SK-N-SH treated with all-trans-retinoic acid at 6 μM for 48 hours (cell line): Measurements from ENCODE around the gene POU3F1.
A peak's percentile ranks its signal among the peaks of the same experiment; 100 is the strongest.

ENCODE experiments used
- ATAC-seq: fragments of 200-7000 bp; cut with Tn5 transposase; 3 replicates; pipeline ENCODE4 v1.9.1; 2020; ENCODE audit warnings: mild to moderate bottlenecking, moderate library complexity
- ARNTL ChIP-seq: fragments of 450-650 bp; formaldehyde crosslinking; IDR thresholded peaks from 2 replicates; pipeline ENCODE4 v1.5.0; 2020; ENCODE audit warnings: low read depth, mild to moderate bottlenecking, moderate library complexity, borderline replicate concordance
- BACH2 ChIP-seq: fragments of 250-450 bp; sonication (Bioruptor Pico); IDR thresholded peaks from 2 replicates; pipeline ENCODE4 v1.9.0; 2021; ENCODE audit warnings: mild to moderate bottlenecking, borderline replicate concordance
- CREB5 ChIP-seq: fragments of 250-450 bp; sonication (Bioruptor Pico); IDR thresholded peaks from 2 replicates; pipeline ENCODE4 v1.5.1; 2020; ENCODE audit warnings: low read depth, mild to moderate bottlenecking, moderate library complexity
- CSDC2 ChIP-seq: fragments of 250-450 bp; sonication (Bioruptor Pico); IDR thresholded peaks from 2 replicates; pipeline ENCODE4 v1.5.0; 2020; ENCODE audit warnings: mild to moderate bottlenecking, moderate library complexity
- CSRNP3 ChIP-seq: fragments of 250-450 bp; sonication (Bioruptor Pico); IDR thresholded peaks from 2 replicates; pipeline ENCODE4 v1.5.1; 2021; ENCODE audit warnings: mild to moderate bottlenecking, moderate library complexity
- ESRRG ChIP-seq: fragments of 250-450 bp; sonication (Bioruptor Pico); IDR thresholded peaks from 2 replicates; pipeline ENCODE4 v1.6.1; 2021; ENCODE audit warnings: mild to moderate bottlenecking
- GLIS3 ChIP-seq: fragments of 250-450 bp; sonication (Bioruptor Pico); IDR thresholded peaks from 2 replicates; pipeline ENCODE4 v1.5.0; 2020; ENCODE audit warnings: mild to moderate bottlenecking, moderate library complexity
- ISL1 ChIP-seq: fragments of 250-450 bp; sonication (Bioruptor Pico); IDR thresholded peaks from 2 replicates; pipeline ENCODE4 v2.1.2; 2022; ENCODE audit warnings: mild to moderate bottlenecking, moderate library complexity
- OSR1 ChIP-seq: fragments of 250-450 bp; sonication (Bioruptor Pico); IDR thresholded peaks from 2 replicates; pipeline ENCODE4 v1.8.0; 2022; ENCODE audit warnings: moderate library complexity, mild to moderate bottlenecking, inconsistent platforms
- PPARA ChIP-seq: fragments of 250-450 bp; sonication (Bioruptor Pico); IDR thresholded peaks from 2 replicates; pipeline ENCODE4 v1.5.0; 2020; ENCODE audit warnings: mild to moderate bottlenecking, borderline replicate concordance
- RARB ChIP-seq: fragments of 250-450 bp; sonication (Bioruptor Pico); IDR thresholded peaks from 2 replicates; pipeline ENCODE4 v1.8.0; 2021; ENCODE audit warnings: mild to moderate bottlenecking, moderate library complexity
- SNAI2 ChIP-seq: fragments of 250-450 bp; sonication (Bioruptor Pico); IDR thresholded peaks from 2 replicates; pipeline ENCODE4 v1.5.0; 2020; ENCODE audit warnings: mild to moderate bottlenecking, moderate library complexity
- TCF4 ChIP-seq: fragments of 250-450 bp; sonication (Bioruptor Pico); IDR thresholded peaks from 2 replicates; pipeline ENCODE4 v1.8.0; 2021; ENCODE audit warnings: mild to moderate bottlenecking, moderate library complexity, borderline replicate concordance
- TOX ChIP-seq: fragments of 250-450 bp; sonication (Bioruptor Pico); IDR thresholded peaks from 2 replicates; pipeline ENCODE4 v1.8.0; 2021; ENCODE audit warnings: mild to moderate bottlenecking, moderate library complexity, borderline replicate concordance
- TSHZ2 ChIP-seq: fragments of 250-450 bp; sonication (Bioruptor Pico); IDR thresholded peaks from 2 replicates; pipeline ENCODE4 v1.5.0; 2020; ENCODE audit warnings: mild to moderate bottlenecking, moderate library complexity
- ZC3H10 ChIP-seq: fragments of 250-450 bp; sonication (Bioruptor Pico); IDR thresholded peaks from 2 replicates; pipeline ENCODE4 v1.5.1; 2021; ENCODE audit warnings: mild to moderate bottlenecking, moderate library complexity
- ZFP3 ChIP-seq: fragments of 250-450 bp; sonication (Bioruptor Pico); IDR thresholded peaks from 2 replicates; pipeline ENCODE4 v1.5.0; 2020; ENCODE audit warnings: mild to moderate bottlenecking, moderate library complexity
- ZFP30 ChIP-seq: fragments of 450-650 bp; formaldehyde crosslinking; IDR thresholded peaks from 2 replicates; pipeline ENCODE4 v1.5.0; 2022; ENCODE audit warnings: mild to moderate bottlenecking, moderate library complexity
- ZNF565 ChIP-seq: fragments of 450-650 bp; formaldehyde crosslinking; conservative IDR thresholded peaks from 2 replicates; pipeline ENCODE4 v1.5.0; 2020; ENCODE audit warnings: low read depth, mild to moderate bottlenecking, moderate library complexity
- ZNF70 ChIP-seq: fragments of 450-650 bp; formaldehyde crosslinking; IDR thresholded peaks from 2 replicates; pipeline ENCODE4 v1.5.0; 2020; ENCODE audit warnings: mild to moderate bottlenecking, moderate library complexity

Gene POU3F1

GRCh38 chr1:38068980-38069340, 22.4 kb upstream of the POU3F1 start:
- no peak for ATAC-seq
- no peak for TF ChIP-seq TCF4
- TF ChIP-seq BACH2 (CRISPR knock-in tag): no peak
- no peak for TF ChIP-seq ZFP30 (CRISPR knock-in tag)
- TF ChIP-seq ZC3H10 (CRISPR knock-in tag): no peak
- no peak for TF ChIP-seq ESRRG (CRISPR knock-in tag)
- TF ChIP-seq CSDC2: no peak
- no peak for TF ChIP-seq CREB5 (CRISPR knock-in tag)
- TF ChIP-seq ZNF70: no peak

GRCh38 chr1:38068220-38068979, 21.8 kb upstream of the POU3F1 start:
- no peak for ATAC-seq
- TF ChIP-seq PPARA (CRISPR knock-in tag): no peak
- no peak for TF ChIP-seq ZNF565 (CRISPR knock-in tag)

- peak; percentile 83 for ATAC-seq
- TF ChIP-seq TSHZ2 (CRISPR knock-in tag) (no peak), TOX (no peak), TCF4 (no peak), GLIS3 (CRISPR knock-in tag) (no peak), CREB5 (CRISPR knock-in tag) (no peak), ZC3H10 (CRISPR knock-in tag) (no peak), ZFP3 (CRISPR knock-in tag) (no peak), CSRNP3 (CRISPR knock-in tag) (no peak), RARB (CRISPR knock-in tag) (no peak), ISL1 (CRISPR knock-in tag) (no peak), ZNF70 (no peak), OSR1 (CRISPR knock-in tag) (no peak), ARNTL (no peak), SNAI2 (CRISPR knock-in tag) (no peak)
These were observed 17.8 kb upstream of the POU3F1 start for GRCh38 chr1:38064197-38064903.

- no peak for ATAC-seq
- no peak for TF ChIP-seq TSHZ2 (CRISPR knock-in tag)
- TF ChIP-seq CSRNP3 (CRISPR knock-in tag): no peak
These were observed 17.0 kb upstream of the POU3F1 start for GRCh38 chr1:38063616-38064015.
